Nephron progenitor cell (in vitro differentiated cells): ENCODE measurements around the gene CLASRP.

Experiments
- DNase-seq: peaks from one replicate; pipeline ENCODE4 v3.0.0; 2021
- H3K27ac Mint-ChIP-seq: 2 replicates; pipeline ENCODE4 v1.8.0; 2021; ENCODE audit warnings: mild to moderate bottlenecking, moderate library complexity, mixed read lengths
- H3K27me3 Mint-ChIP-seq: 2 replicates; pipeline ENCODE4 v1.8.0; 2021; ENCODE audit warnings: mild to moderate bottlenecking, low read depth, mixed read lengths; ENCODE audit not compliant: poor library complexity
- H3K36me3 Mint-ChIP-seq: 2 replicates; pipeline ENCODE4 v1.8.0; 2021; ENCODE audit warnings: low read depth, mixed read lengths
- H3K4me1 Mint-ChIP-seq: 2 replicates; pipeline ENCODE4 v1.8.0; 2021; ENCODE audit warnings: mixed read lengths
- H3K4me3 Mint-ChIP-seq: 2 replicates; pipeline ENCODE4 v1.8.0; 2021; ENCODE audit warnings: mild to moderate bottlenecking, moderate library complexity, mixed read lengths
- H3K9me3 Mint-ChIP-seq: 2 replicates; pipeline ENCODE4 v1.8.0; 2021; ENCODE audit warnings: mild to moderate bottlenecking, moderate library complexity, mixed read lengths
- CTCF ChIP-seq: fragments of 200-600 bp; sonication (generic); IDR thresholded peaks from 2 replicates; pipeline ENCODE4 v1.5.0; 2021; ENCODE audit warnings: antibody characterized with exemption

The CLASRP gene

GRCh38 chr19:45068041-45068440 is 29.2 kb downstream of the CLASRP start:
- H3K27ac Mint-ChIP-seq = no peak overlapping the region
- no peaks in the 10 kb centered on the region for H3K9me3 Mint-ChIP-seq
- no peaks in the 10 kb centered on the region for H3K4me1 Mint-ChIP-seq
- no peak overlapping the region for H3K4me3 Mint-ChIP-seq
- no peak for DNase-seq
- no peaks in the 10 kb centered on the region for H3K27me3 Mint-ChIP-seq
- peaks cover 23% of the 10 kb centered on the region for H3K36me3 Mint-ChIP-seq
- no peak for TF ChIP-seq CTCF

- Mint-ChIP-seq H3K4me3 (no peak overlapping the region), H3K27ac (peak overlapping the region; percentile 42)
- TF ChIP-seq CTCF = no peak
Measured at GRCh38 chr19:45069056-45069455, 30.2 kb downstream of the CLASRP start.

GRCh38 chr19:45070214-45070613 is 31.4 kb downstream of the CLASRP start:
- H3K27me3 Mint-ChIP-seq = peaks cover 11% of the 10 kb centered on the region
- H3K4me1 Mint-ChIP-seq = peaks cover 7% of the 10 kb centered on the region
- H3K36me3 Mint-ChIP-seq = peaks cover 16% of the 10 kb centered on the region
- no peak overlapping the region for H3K4me3 Mint-ChIP-seq
- H3K9me3 Mint-ChIP-seq = no peaks in the 10 kb centered on the region
- TF ChIP-seq CTCF = no peak
- DNase-seq = no peak
- H3K27ac Mint-ChIP-seq = no peak overlapping the region

More at GRCh38 chr19:45069056-45069455, 30.2 kb downstream of the CLASRP start:
- peaks cover 21% of the 10 kb centered on the region for H3K36me3 Mint-ChIP-seq
- H3K9me3 Mint-ChIP-seq = no peaks in the 10 kb centered on the region
- no peaks in the 10 kb centered on the region for H3K4me1 Mint-ChIP-seq
- no peaks in the 10 kb centered on the region for H3K27me3 Mint-ChIP-seq
- no peak for DNase-seq

GRCh38 chr19:45070861-45071544 is 32.2 kb downstream of the CLASRP start:
- peaks cover 19% of the 10 kb centered on the region for H3K27me3 Mint-ChIP-seq
- peaks cover 16% of the 10 kb centered on the region for H3K36me3 Mint-ChIP-seq
- H3K4me1 Mint-ChIP-seq = peaks cover 7% of the 10 kb centered on the region
- no peak overlapping the region for H3K27ac Mint-ChIP-seq
- H3K4me3 Mint-ChIP-seq = no peak overlapping the region
- DNase-seq = no peak
- no peak for TF ChIP-seq CTCF
- H3K9me3 Mint-ChIP-seq = no peaks in the 10 kb centered on the region

- Mint-ChIP-seq H3K27ac (no peak overlapping the region), H3K36me3 (peaks cover 16% of the 10 kb centered on the region), H3K27me3 (peaks cover 22% of the 10 kb centered on the region), H3K4me3 (no peak overlapping the region), H3K9me3 (no peaks in the 10 kb centered on the region), H3K4me1 (peaks cover 9% of the 10 kb centered on the region)
- TF ChIP-seq CTCF = no peak
- DNase-seq = no peak
Measured at GRCh38 chr19:45071545-45071938, 32.7 kb downstream of the CLASRP start.
